Body of pancreas (tissue), 4 donors: Measurements from ENCODE around the gene NLGN1.

ENCODE experiments used
- POLR2A ChIP-seq, 3 donors: fragments of 450-650 bp; IDR thresholded peaks; one replicate each; pipeline ENCODE4 v1.6.1; 2016; ENCODE audit warnings: antibody characterized with exemption in 3 of 3, mild to moderate bottlenecking in 2 of 3
- TF ChIP-seq, protein P1 (sequence below), 7 experiments: fragments of 450-650 bp in 4 of 7; fragments of 200-600 bp in 3 of 7; sonication (generic) in 3 of 7; IDR thresholded peaks; one replicate each; pipeline ENCODE4 v1.5.1; 2016 to 2019; ENCODE audit warnings: antibody characterized with exemption in 7 of 7

DNA sequence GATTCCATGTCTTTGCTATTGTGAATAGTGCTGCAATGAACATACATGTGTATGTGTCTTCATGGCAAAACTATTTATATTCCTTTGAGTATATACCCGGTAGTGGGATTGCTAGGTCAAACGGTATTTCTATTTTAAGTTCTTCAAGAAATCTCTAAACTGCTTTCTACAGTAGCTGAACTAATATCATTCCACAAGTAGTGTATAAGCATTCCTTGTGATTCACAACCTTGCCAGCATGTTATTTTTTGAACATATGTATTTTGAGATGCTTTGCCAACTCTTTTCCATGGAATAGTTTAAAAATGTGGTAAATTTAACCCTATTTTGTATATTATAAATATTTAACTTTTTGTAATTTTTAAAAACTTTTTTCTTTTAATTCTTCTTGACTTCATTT is 868.9 kb downstream of the NLGN1 start:
- TF ChIP-seq, protein P1, sequence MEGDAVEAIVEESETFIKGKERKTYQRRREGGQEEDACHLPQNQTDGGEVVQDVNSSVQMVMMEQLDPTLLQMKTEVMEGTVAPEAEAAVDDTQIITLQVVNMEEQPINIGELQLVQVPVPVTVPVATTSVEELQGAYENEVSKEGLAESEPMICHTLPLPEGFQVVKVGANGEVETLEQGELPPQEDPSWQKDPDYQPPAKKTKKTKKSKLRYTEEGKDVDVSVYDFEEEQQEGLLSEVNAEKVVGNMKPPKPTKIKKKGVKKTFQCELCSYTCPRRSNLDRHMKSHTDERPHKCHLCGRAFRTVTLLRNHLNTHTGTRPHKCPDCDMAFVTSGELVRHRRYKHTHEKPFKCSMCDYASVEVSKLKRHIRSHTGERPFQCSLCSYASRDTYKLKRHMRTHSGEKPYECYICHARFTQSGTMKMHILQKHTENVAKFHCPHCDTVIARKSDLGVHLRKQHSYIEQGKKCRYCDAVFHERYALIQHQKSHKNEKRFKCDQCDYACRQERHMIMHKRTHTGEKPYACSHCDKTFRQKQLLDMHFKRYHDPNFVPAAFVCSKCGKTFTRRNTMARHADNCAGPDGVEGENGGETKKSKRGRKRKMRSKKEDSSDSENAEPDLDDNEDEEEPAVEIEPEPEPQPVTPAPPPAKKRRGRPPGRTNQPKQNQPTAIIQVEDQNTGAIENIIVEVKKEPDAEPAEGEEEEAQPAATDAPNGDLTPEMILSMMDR (IDR thresholded peaks at IDR 0.05) = no peak
- no peak for TF ChIP-seq POLR2A (IDR thresholded peaks at IDR 0.05)
